NB4 (cell line): Measurements from ENCODE around the gene EVI5.

Experiments used
- DNase-seq: peaks from one replicate; pipeline ENCODE4 v3.0.0; 2010; ENCODE audit warnings: low read depth
- H3K4me3 ChIP-seq: one replicate; pipeline ENCODE4 v1.5.1; 2011; ENCODE audit warnings: mild to moderate bottlenecking, low read depth, low read length, moderate library complexity
- CTCF ChIP-seq: IDR thresholded peaks from one replicate; pipeline ENCODE4 v1.5.1; 2012; ENCODE audit warnings: low read depth, low read length
- MAX ChIP-seq: IDR thresholded peaks from 2 replicates; pipeline ENCODE4 v1.6.1; 2011; ENCODE audit warnings: low read depth, low read length
- MYC ChIP-seq: IDR thresholded peaks from 2 replicates; pipeline ENCODE4 v1.6.1; 2011; ENCODE audit warnings: low read depth, low read length
- POLR2A ChIP-seq: IDR thresholded peaks from 2 replicates; pipeline ENCODE4 v1.6.1; 2011; ENCODE audit warnings: mild to moderate bottlenecking; ENCODE audit not compliant: insufficient read length; ENCODE audit errors: extremely low read depth

Gene EVI5

DNA sequence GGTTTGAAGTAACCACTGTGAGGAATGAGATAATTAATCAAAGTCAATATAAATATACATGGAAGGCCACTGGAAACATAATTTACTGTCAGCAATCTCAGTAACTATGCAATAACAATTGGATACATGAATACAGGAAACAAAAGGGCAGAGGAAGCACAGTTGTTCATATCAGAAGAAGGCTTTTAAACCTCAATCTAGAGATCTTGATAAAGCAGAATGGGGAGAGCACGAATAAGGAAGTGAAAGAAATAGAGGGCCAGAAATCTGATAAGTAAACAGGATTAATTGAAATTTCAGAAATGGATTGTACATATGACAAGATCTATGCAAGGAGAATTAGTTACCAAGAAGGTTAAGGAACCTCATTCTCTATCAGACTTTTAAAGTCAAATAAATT, 93.0 kb downstream of the EVI5 start:
- H3K4me3 ChIP-seq = no peak overlapping the region
- no peak for TF ChIP-seq CTCF
- TF ChIP-seq MYC = no peak
- DNase-seq = peak; percentile 19

DNA sequence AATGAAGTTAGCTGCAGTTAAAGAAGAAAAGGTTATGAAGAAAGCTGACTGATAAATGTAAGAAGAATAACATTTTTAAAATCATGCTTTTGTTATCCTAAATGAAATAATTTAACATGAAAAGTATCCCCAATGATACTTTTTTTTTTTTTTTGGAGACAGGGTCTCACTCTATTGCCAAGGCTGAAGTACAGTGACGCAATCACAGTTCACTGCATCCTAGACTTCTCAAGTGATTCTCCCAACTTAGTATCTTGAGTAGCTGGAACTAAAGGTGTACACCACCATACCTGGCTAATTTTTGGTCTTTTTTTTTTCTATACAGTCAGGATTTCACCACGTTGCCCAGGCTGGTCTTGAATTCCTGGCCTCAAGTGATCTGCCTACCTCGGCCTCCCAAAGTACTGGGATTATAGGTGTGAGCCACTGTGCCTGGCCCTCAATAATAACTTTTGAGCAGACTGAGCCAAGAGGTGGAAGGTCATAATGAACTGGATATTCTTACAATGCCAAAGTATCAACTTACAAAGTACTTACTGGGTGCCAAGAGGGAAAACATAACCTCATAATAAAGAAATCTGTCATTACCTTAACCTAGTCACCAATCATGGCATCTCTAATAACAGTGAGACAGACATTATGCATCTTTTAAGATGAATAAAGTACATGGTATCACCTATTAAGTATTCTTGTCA, 94.5 kb downstream of the EVI5 start:
- TF ChIP-seq POLR2A = no peak
- TF ChIP-seq MAX = no peak
- TF ChIP-seq MYC = no peak
- TF ChIP-seq CTCF = no peak

DNA sequence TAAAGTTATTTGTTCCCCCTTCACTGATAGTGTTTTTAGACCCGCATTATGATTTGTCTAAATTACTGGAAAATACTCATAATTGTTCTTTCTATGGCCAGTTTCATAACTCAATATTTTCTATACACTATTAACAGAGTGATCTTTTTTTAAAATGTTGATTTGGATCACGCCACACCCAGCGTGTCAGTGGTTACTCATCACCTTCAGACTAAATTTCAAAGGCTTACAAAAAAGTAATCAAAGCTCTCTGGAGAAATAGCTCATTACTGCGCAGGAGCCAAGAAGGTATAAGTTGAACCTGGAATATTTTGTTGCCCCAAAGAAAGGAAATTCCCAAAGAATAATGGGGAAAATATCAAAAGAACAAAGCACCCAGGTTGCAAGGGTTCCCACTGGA, 104.9 kb downstream of the EVI5 start:
- no peak overlapping the region for H3K4me3 ChIP-seq
- TF ChIP-seq MAX (no peak), MYC (no peak), POLR2A (no peak), CTCF (no peak)

More for the DNA sequence above, 94.5 kb downstream of the EVI5 start:
- DNase-seq = no peak
- no peak overlapping the region for H3K4me3 ChIP-seq

GRCh38 chr1:92663775-92664174, 121.1 kb downstream of the EVI5 start:
- peak; percentile 60 for DNase-seq
- no peak for TF ChIP-seq MAX
- TF ChIP-seq MYC = no peak
- no peak for TF ChIP-seq CTCF
- H3K4me3 ChIP-seq = no peak overlapping the region

More for the DNA sequence above, 104.9 kb downstream of the EVI5 start:
- no peak for DNase-seq

DNA sequence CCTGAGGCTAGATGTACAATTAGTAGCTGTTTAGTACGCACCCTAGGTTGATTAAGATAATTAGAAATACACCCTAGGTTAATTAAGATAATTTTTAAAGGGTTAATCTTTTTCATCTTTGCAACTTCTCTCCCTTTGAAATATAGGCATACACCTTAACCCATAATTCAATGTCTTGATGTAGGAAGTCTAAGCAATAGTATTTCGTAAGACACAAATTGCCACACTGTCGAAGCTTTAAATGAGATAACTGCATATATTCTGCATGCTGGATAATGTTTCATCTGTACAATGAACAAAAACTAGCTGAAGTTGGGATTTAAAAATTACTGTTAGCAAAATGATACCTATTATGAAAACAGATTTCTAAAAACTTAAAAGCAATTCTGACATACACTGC, 122.9 kb downstream of the EVI5 start:
- no peak overlapping the region for H3K4me3 ChIP-seq
- peak; percentile 32 for DNase-seq
- TF ChIP-seq CTCF (no peak), MYC (no peak), MAX (no peak), POLR2A (no peak)

GRCh38 chr1:92657701-92658100, 127.2 kb downstream of the EVI5 start:
- no peak overlapping the region for H3K4me3 ChIP-seq
- DNase-seq = no peak
- TF ChIP-seq MYC (no peak), CTCF (no peak), POLR2A (no peak), MAX (no peak)
